H1 (cell line): ENCODE measurements around the gene PCSK4. TPM values are rescaled to one million over a fixed set of nuclear protein-coding genes. Genes with fewer than 3 reads are reported as not detected.

Source experiments
- ATF3 ChIP-seq: IDR thresholded peaks from 2 replicates; pipeline ENCODE4 v1.6.1; 2011; ENCODE audit warnings: low read depth, mild to moderate bottlenecking, low read length; ENCODE audit not compliant: insufficient read depth
- BACH1 ChIP-seq: IDR thresholded peaks from 2 replicates; pipeline ENCODE4 v1.6.1; 2012; ENCODE audit warnings: low read length, improper control_type of control experiment
- CBX8 ChIP-seq: fragments of 300-800, 300-1000 bp; sonication (generic); IDR thresholded peaks from 2 replicates; pipeline ENCODE4 v1.7.1; 2016; ENCODE audit warnings: low read depth, low read length, borderline replicate concordance
- CEBPB ChIP-seq: IDR thresholded peaks from 2 replicates; pipeline ENCODE4 v1.6.1; 2012; ENCODE audit warnings: low read depth, low read length
- MAFK ChIP-seq: IDR thresholded peaks from 2 replicates; pipeline ENCODE4 v1.6.1; 2012; ENCODE audit warnings: low read depth, mild to moderate bottlenecking, improper control_type of control experiment, low read length
- RNF2 ChIP-seq: fragments of 200-900, 300-1000 bp; sonication (generic); IDR thresholded peaks from 2 replicates; pipeline ENCODE4 v1.7.1; 2016; ENCODE audit warnings: borderline replicate concordance, low read depth, mild to moderate bottlenecking, antibody characterized with exemption, low read length; ENCODE audit not compliant: poor library complexity, severe bottlenecking; ENCODE audit errors: missing control alignments
- SAP30 ChIP-seq: fragments of 300-600 bp; sonication (generic); IDR thresholded peaks from 2 replicates; pipeline ENCODE4 v1.7.1; 2012; ENCODE audit warnings: low read length, moderate library complexity, mild to moderate bottlenecking, inconsistent platforms; ENCODE audit not compliant: insufficient read depth, insufficient replicate concordance
- SP2 ChIP-seq: IDR thresholded peaks from 2 replicates; pipeline ENCODE4 v1.6.1; 2012; ENCODE audit warnings: mild to moderate bottlenecking, low read length, inconsistent platforms
- polyA plus RNA-seq, 7 experiments: library from polyadenylated mRNA; depleted of rRNA in 3 of 7; stranded (reverse) in 5 of 7; unstranded in 2 of 7; fragments of >200 nt in 5 of 7; fragments of 200-250 nt in 2 of 7; gene quantifications; 1 replicate in 5 of 7; 2 replicates in 1 of 7; 4 replicates in 1 of 7; pipeline versions ENCODE4 v1.2.1 to v1.2.3, GENCODE V29; 2011 to 2013; ENCODE audit warnings: missing spikeins in 2 of 7, mixed read lengths in 2 of 7
- total RNA-seq: library from RNA; stranded (reverse); fragmentation: NEBNext Ultra II Directional; extraction: Animal tissue kit (Norgen Biotek cat#: 25700); gene quantifications from 2 replicates; pipeline ENCODE4 v1.2.1, GENCODE V29; 2021

The PCSK4 gene
- total and polyA plus RNA-seq, 2 of the 8 experiments (the other 6 are each of a cell fraction or from before 2014, with no cell fraction given), result 9.8 to 10.7 TPM

- no peak for TF ChIP-seq RNF2
- TF ChIP-seq MAFK, result no peak
- TF ChIP-seq SP2, result no peak
- no peak for TF ChIP-seq CBX8
- no peak for TF ChIP-seq CEBPB
- TF ChIP-seq BACH1, result no peak
- TF ChIP-seq SAP30, result no peak
- TF ChIP-seq ATF3, result no peak
These were observed 16.0 kb downstream of the PCSK4 start (continued) for GRCh38 chr19:1474011-1474764.
